Hematopoietic multipotent progenitor cell (in vitro differentiated cells): ENCODE measurements around the gene HPN. TPM values are rescaled to one million over a fixed set of nuclear protein-coding genes. Genes with fewer than 3 reads are reported as not detected.

Experiments used
- total RNA-seq: library from RNA; depleted of rRNA; stranded (reverse); fragments of >200 nt; gene quantifications from one replicate; pipeline ENCODE4 v1.2.3, GENCODE V29; 2012

The HPN gene
- total RNA-seq, 1 donor, result under 0.01 TPM

Other genes starting within 250 kb of the HPN start
- gene ZNF30, start 114.8 kb upstream of the HPN start, total RNA-seq, result 1.6 TPM
- 36.9 TPM for gene ZNF792, start 77.5 kb upstream of the HPN start, total RNA-seq
- gene GRAMD1A, start 41.4 kb upstream of the HPN start, total RNA-seq, result 57.4 TPM
- gene SCN1B, start 11.3 kb upstream of the HPN start, total RNA-seq, result 1.9 TPM
- gene FXYD3, start 74.1 kb downstream of the HPN start, total RNA-seq, result 0.81 TPM
- 0.27 TPM for gene LGI4, start 93.3 kb downstream of the HPN start, total RNA-seq
- gene FXYD1, start 97.1 kb downstream of the HPN start, total RNA-seq, result not detected
- gene FXYD7, start 101.5 kb downstream of the HPN start, total RNA-seq, result not detected
- 319 TPM for gene FXYD5, start 113.0 kb downstream of the HPN start, total RNA-seq
- not detected for gene FAM187B, start 187.0 kb downstream of the HPN start, total RNA-seq
- 14.3 TPM for gene LSR, start 207.3 kb downstream of the HPN start, total RNA-seq
- gene USF2, start 227.2 kb downstream of the HPN start, total RNA-seq, result 160 TPM
- gene HAMP, start 240.8 kb downstream of the HPN start, total RNA-seq, result 0.27 TPM